Cardiac fibroblast (primary cell): Measurements from ENCODE around the gene OPN1LW.

Source experiments
- DNase-seq, 2 donors: peaks; one replicate each; pipeline versions ENCODE4 v3.0.0 to v3.0.0-alpha.2; 2010; ENCODE audit warnings: low read depth in 2 of 2
- H3K4me3 ChIP-seq, 2 donors: replicated peaks in 1 of 2; 1 replicate in 1 of 2; 2 replicates in 1 of 2; pipeline ENCODE4 v1.5.1; 2011; ENCODE audit warnings: low read depth in 2 of 2, low read length in 2 of 2, mild to moderate bottlenecking in 2 of 2, moderate library complexity in 1 of 2
- CTCF ChIP-seq: IDR thresholded peaks from one replicate; pipeline ENCODE4 v1.5.1; 2011; ENCODE audit warnings: low read depth, mild to moderate bottlenecking, low read length, inconsistent platforms

Gene OPN1LW

GRCh38 chrX:154132366-154132765 lies 11.7 kb upstream of the OPN1LW start:
- DNase-seq: no peak
- TF ChIP-seq CTCF: no peak
- no peak overlapping the region for H3K4me3 ChIP-seq

- no peak overlapping the region for H3K4me3 ChIP-seq
- DNase-seq: no peak
- TF ChIP-seq CTCF: no peak
Measured at GRCh38 chrX:154135458-154136229, 8.4 kb upstream of the OPN1LW start.

GRCh38 chrX:154136627-154137161 lies 7.3 kb upstream of the OPN1LW start:
- DNase-seq: peak; percentile 29 to 60
- peak overlapping the region in 1 of 2 donors; percentile 30 for H3K4me3 ChIP-seq
- peak; percentile 40 for TF ChIP-seq CTCF

- no peak for TF ChIP-seq CTCF
- DNase-seq: no peak
- H3K4me3 ChIP-seq: no peak overlapping the region
Measured at GRCh38 chrX:154138857-154139256, 5.2 kb upstream of the OPN1LW start.

- TF ChIP-seq CTCF: no peak
- no peak overlapping the region for H3K4me3 ChIP-seq
- no peak for DNase-seq
Measured at GRCh38 chrX:154140206-154140605, 3.8 kb upstream of the OPN1LW start.

GRCh38 chrX:154140742-154141141 lies 3.3 kb upstream of the OPN1LW start:
- no peak for TF ChIP-seq CTCF
- no peak overlapping the region for H3K4me3 ChIP-seq
- no peak for DNase-seq
